ENCODE results near the gene HOOK2.
"Not testable (repeated sequence)": the region's sequence is repeated elsewhere in the genome, so short reads cannot be mapped to it uniquely, and the experiment has no call there.

HOOK2 gene

DNA sequence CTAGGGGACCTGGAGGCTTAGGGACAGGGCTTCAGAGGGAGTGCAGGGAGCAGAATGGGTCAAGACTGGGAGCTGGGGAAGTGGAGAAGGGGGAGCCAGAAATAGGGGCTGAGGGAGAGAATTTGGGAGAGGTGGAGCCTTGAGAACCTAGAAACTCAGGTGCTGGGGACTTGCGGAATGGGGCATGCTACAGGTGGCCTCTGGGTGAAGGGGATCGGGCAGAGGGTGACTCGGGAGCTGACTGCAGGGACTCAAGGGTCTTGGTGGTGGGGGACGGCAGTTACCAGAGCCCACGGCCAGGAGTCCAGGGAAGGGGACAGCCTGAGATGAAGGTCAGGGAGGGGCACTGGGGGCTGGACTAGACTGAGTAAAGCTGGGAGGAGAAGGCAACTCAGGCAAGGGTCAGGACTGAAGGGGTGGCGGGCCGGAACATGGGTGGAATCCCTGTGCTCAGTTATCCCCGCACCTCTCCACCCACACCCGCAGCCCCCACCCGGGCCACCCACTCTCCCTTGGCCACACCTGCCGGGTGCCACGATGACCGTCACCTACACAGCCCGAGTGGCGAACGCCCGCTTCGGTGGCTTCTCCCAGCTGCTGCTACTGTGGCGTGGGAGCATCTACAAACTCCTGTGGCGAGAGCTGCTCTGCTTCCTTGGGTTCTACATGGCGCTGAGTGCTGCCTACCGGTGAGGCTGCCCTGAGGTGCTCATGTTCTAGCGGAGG lies 23.1 kb downstream of the HOOK2 start:
- no peak for DNase-seq (ENCODE audit: low read depth in 3 of 3)

DNA sequence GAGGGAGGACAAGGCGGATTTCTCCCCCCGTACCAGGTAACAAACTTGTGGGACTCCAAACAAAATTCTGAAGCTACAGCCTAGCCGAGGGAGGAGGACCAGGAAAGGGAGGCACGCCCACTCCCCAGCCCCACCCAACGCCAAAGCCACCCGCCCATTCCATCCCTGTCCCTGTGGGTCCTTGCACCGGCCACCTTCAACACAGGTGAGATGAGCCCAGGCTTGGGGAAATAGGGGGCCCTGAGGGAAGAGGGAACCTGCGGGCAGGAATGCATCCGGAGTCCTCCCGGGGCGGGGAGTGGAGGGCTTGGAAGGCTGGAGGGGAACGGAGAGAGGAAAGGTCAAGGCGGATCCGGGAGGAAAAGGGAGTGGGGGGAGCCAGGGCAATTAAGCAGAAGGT lies 23.7 kb downstream of the HOOK2 start, which contains the start of gene BEST2:
Gene BEST2, plus strand, starts transcription at position 157 of the 400 bp plus-strand sequence. CDS start 802 bp downstream, outside the sequence.
- DNase-seq (ENCODE audit: low read depth in 3 of 3), result no peak

DNA sequence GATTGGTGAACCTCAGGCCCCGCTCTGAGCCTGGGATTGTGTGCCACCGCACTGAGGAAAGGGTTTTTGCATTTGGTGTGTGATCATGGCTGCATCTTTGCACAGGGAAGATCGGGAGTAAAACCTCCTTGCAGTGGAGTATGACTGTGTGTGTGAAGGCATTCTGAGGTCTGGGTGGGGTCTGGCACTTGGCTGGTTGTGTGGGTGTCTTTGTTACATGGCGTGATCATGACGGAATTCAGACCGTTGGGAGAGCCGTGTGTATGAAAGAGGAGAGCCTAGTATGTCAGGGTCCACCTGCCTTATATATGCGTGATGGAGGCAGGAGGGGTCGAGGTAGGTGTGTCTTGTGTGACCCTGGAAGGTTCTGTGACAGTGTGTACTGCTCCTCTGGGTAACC lies 24.5 kb downstream of the HOOK2 start:
- no peak for DNase-seq (ENCODE audit: low read depth in 3 of 3)

DNA sequence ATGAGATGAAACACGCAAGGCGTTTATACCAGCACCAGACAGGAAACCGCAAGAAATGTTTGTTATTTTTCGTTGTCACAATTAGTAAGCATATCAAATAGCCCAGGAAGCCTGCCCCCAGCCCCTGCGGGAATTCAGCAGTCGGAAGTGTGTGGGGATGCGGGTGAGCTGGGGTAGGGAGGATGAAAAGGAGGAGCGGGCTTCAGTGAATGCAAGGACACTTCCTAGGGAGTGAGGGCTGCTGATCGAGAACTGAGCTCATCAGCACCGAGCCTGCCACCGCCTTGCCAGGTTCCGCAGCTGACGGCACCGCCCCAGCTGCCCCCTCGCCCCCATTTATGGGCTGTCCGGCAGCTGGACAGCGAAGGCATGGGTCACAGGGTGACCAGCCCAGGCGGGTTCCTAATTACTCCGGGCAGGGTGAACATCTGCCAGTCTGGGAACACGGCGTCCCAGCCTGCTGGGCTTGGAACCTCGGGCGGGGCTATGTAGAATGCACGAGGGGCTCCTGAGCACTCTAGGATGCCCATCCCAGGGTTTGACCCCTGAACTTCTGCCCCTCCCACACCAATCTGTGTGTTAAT lies 25.3 kb downstream of the HOOK2 start:
- no peak for DNase-seq (ENCODE audit: low read depth in 3 of 3)

DNA sequence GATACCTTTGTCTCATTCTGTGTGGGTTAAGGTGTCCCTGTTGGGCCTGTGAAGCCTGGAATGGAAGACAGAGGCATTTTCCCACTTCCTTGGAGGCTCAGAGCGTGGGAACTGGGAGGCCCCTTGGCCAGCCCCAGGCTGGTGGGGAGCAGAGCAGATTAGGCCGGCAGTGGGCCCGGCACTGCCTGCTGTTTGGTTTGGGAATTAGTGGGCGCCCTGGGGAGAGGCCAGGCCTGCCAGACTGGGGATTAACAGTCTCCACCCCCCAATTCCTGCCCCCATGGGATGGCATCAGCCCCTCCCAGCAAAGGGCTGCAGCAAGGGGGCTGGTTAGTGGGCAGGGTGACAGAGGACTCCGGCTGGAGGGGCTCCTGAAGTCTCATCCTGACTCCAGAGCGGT lies 26.9 kb downstream of the HOOK2 start:
- DNase-seq (ENCODE audit: low read depth in 3 of 3), result no peak

DNA sequence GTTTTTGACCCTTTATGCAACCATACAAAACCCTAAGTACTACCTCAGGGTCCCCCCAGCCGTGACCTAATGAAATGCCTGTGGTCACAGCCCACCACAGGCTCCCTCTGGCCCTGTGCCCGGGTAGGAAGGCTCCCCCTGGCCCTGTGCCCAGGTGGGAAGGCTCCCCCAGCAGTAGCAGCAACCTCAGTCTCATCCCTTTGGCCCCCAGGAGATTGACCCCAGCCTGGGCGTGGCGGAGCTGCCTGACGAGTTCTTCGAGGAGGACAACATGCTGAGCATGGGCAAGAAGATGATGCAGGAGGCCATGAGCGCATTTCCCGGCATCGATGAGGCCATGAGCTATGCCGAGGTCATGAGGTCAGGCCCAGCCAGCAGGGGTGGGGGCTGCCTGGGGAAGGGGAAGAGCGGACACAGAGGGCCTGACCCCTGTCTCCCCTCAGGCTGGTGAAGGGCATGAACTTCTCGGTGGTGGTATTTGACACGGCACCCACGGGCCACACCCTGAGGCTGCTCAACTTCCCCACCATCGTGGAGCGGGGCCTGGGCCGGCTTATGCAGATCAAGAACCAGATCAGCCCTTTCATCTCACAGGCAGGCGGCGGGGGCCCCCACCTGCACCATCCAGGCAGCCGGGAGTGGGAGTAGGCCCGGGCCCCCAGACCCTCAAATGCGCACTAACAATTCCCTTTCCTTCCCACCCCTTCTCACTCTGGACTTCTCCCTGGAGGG lies 30.0 kb downstream of the HOOK2 start:
- no peak for DNase-seq (ENCODE audit: low read depth in 3 of 3)

DNA sequence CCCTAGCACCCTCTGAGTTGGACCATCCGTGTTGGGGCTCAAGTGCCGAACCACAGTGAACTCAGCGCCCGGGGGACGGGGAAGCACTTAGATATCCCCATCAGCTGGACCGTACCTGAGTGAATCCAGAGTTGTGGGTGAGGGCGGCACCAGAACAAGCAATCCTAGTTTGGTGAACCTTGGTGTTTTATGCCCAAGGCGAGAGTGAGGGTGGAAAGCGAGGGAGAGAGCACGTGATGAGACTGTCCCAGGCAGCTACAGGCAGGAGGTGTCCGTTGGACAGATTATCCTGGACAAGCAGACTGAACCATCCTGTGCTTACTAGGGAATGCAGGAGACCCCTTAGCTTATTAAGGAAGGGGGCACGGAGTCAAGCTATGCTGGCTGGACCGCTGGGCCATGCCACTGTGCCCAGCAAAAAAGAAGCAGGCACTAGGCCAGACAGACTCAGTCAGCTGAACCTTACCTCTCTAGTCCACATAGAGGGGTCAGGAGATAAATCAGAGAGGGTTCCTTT lies 37.5 kb downstream of the HOOK2 start:
- DNase-seq (ENCODE audit: low read depth in 3 of 3), result no peak

DNA sequence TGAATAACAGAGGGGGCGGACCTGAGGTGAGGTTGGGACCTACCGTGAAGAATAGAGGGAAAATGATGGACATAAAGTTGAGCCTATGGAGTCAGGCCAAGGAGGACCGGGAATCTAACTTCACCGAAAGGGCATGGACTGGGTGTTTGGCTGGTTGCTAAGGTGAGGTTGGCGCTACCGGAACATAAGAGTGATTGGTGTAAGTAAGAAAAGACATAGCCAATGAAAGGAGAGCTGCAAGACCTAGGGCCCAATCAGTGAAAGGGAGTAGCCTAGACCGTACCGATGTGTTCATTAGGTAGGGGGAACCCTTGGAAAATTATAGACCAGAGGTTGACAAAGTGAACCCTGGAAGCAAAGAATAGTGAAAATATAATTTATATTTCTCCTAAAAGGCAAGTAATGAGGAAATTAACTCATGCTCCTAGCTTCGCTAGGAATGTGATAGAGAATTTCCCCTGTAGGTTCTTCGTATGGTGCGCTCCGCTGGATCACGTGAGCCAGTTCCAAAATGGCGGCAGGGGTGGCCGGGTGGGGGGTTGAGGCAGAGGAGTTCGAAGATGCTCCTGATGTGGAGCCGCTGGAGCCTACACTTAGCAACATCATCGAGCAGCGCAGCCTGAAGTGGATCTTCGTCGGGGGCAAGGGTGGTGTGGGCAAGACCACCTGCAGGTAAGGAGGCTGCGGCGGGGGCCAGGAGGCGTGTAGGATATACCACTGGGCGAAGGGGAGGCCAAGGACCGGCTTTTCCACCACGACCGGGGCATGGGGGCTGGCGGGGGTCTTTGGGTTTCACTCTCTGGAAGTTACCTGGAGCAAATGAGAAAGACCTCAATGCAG lies 38.1 kb downstream of the HOOK2 start, which contains the start of gene GET3:
Gene GET3, plus strand, starts transcription at position 503 of the 840 bp plus-strand sequence. Its CDS starts 9 bp downstream, at position 512.
- DNase-seq (ENCODE audit: low read depth in 3 of 3), result peak; percentile 58 to 76 (median 65)

DNA sequence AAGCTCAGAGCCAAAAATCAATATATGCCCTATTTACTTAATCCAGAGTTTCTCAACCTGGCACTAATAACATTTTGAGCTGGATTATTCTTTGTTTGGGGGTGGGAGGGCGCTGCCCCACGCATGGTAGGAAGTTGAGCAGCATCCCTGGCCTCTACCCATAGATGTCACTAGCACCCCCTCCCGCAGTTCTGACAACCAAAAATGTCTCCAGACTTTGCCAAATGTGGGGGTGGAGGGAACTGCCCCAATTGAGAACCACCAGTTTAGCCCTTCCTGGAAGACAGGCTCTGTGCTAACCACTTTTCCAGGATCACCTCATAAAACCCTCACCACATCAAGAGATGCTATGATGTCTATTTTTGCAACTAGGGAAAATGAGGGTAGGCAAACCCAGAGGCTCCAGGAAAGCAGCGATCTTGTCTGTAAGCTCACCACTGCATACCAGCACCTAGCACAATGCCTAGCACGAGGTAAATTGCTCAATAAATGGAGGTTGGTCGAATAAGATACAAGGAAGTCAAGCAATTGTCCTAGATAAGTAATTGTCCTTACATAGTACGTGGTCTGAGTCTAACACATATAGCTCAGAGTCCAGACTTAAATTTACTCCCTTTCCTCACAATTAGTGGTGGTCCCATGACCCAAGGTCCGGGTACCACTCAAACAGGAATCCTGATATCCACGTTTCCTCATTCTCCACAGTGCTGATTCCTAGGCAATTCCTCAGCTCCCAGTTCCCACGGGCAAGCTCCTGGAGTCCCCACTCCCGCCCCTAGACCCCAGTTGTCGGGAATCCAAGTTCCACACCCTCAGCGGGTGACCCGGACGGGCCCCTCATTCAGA lies 41.8 kb downstream of the HOOK2 start:
- DNase-seq (ENCODE audit: low read depth in 3 of 3), result peak in 2 of 3 experiments; percentile 44 to 59

DNA sequence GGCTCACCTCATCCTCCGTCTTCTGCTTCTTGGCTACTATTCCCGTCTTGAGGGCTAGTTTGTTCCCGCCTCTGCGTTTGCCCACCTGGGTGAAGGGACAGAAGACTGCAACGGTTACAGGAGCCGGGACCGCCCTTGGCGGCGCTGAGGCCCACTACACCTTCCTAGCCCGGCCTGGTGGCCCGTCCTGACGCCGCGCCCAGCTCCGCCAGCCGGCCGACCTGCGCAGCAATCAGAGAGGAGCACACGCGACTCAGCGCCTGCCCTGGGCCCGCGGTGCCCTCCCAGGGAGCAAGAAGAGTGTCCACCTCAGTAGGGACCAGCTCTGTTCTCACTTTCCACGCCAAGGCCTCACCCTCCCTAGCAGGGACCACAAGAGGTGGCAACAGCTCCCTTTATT lies 44.0 kb downstream of the HOOK2 start:
- no peak for DNase-seq (ENCODE audit: low read depth in 3 of 3)

DNA sequence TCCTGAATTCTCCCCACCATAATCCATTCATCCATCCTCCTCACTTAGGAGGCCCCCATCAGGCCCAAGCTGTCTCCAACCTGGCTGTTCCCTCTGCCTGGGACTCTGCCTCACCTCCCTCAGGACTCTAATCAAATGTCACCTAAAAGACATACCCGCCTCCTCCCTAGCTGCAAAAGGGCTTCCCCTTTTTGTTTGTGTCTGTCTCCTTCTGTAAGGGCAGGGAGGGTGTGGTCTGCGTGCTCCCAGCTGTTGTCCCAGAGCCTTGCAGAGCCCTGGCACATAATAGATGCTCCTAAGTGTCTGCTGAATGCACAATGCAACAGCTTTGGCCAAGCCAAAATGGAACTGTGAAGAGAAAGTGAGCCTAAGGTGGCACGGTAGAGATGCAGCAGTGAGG lies 45.3 kb downstream of the HOOK2 start:
- no peak for DNase-seq (ENCODE audit: low read depth in 3 of 3)

DNA sequence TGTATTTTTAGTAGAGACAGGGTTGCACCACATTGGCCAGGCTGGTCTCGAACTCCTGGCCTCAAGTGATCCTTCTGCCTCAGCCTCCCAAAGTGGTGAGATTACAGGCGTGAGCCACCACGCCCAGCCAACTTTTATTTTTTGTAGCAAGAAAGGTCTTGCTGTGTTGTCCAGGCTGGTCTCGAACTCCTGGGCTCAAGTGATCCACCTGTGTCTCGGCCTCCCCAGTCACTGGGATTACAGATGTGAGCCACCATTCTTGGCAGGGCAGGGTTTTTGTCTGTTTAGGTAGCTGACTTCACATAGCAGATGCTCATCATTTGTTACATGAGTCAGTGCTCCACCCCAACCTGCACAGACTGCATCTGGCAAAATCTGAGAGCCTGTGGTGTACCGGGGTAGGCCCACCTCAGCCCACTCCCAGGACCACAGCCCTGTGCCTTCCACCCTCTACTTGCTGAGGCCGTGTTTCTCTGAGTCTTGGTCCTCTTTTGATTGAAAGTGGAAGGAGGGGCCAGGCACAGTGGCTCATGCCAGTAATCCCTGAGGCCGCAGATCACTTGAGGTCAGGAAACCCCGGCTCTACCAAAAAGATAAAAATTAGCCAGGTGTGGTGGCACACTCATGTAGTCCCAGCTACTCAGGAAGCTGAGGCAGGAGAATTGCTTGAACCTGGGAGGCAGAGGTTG lies 47.5 kb downstream of the HOOK2 start:
- DNase-seq (ENCODE audit: low read depth in 3 of 3), result no peak

DNA sequence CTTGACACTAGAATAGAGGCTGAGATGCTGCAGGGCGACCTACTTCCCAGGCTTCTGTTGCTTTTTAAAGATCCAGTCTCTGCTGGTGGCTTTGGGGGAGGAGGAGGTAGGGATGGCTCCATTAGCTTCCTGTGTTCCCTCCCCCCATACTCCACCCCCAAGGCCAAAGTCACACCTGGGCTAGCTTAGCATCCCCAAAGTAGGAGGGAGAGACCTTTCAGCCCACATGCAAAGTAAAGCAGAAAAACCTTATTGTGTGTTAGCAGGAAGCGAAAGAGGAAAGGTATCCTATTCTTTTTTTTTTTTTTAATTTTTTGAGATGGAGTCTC lies 48.4 kb downstream of the HOOK2 start:
- no peak for DNase-seq (ENCODE audit: low read depth in 3 of 3)

DNA sequence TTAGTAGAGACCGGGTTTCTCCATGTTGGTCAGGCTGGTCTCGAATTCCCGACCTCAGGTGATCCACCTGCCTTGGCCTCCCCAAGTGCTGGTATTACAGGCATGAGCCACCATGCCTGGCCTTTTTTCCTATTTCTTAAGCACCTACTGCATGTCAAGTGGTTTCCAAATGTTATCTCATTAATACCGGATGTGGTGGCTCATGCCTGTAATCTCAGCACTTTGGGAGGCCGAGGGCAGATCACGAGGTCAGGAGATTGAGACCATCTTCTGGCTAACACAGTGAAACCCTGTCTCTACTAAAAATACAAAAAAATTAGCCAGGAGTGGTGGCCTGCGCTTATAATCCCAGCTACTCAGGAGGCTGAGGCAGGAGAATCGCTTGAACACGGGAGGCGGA lies 49.7 kb downstream of the HOOK2 start:
- DNase-seq (ENCODE audit: low read depth in 3 of 3), result not testable (repeated sequence)

DNA sequence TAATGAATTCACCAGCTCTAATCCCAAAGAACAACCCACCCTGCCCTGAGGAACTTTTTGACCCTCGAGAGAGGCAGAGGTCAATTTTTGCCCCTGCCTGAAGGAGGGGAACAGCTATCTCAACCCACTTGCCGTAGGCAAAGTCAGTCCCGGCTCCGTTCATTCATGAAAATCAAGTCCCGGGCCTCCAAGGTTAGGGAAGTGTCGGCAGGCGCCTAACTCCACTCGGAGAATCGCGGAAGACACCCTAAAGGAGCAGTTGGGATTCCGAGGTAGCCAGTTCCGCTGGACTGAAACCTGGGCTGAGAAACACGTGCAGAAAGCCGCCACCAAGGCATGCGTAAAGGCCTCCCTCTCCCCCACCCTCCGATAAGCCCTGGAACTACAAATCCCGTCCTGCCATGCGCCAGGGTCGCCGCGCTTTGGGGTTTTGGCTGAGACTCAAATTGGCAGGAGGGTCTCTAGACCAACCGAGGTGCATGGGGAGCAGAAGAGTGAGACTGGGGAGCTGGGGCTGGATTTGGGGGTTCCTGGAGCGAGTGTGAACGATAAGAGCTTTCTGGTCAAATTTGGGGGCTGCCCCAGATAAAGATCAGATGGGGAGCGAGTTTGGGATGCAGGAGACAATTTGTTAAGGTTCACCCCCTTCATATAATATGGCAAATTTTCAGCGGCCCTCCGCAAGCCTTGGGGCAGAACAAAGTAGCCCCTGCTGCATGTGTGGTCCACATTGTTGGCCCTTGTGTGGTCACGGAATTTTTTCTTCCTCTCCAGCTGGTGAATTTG lies 51.5 kb downstream of the HOOK2 start, which contains the start of gene TNPO2:
Gene TNPO2, minus strand, starts transcription at position 292 of the 786 bp plus-strand sequence. CDS start 2,955 bp downstream, outside the sequence.
- DNase-seq (ENCODE audit: low read depth in 3 of 3), result peak; percentile 62 to 77 (median 66)

DNA sequence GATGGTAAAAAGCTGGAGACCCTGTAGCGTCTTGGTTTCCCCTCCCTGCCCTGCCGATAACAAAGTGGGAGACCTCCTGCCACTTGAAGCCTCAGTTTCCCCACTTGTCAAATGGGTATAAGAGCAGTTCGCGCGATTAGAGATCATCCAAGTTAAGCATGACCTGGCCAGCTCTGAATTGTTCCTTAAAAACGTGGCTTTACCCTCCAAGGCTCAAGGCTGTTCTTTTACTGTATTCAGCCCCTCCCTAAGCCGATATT lies 52.0 kb downstream of the HOOK2 start:
- DNase-seq (ENCODE audit: low read depth in 3 of 3), result no peak

DNA sequence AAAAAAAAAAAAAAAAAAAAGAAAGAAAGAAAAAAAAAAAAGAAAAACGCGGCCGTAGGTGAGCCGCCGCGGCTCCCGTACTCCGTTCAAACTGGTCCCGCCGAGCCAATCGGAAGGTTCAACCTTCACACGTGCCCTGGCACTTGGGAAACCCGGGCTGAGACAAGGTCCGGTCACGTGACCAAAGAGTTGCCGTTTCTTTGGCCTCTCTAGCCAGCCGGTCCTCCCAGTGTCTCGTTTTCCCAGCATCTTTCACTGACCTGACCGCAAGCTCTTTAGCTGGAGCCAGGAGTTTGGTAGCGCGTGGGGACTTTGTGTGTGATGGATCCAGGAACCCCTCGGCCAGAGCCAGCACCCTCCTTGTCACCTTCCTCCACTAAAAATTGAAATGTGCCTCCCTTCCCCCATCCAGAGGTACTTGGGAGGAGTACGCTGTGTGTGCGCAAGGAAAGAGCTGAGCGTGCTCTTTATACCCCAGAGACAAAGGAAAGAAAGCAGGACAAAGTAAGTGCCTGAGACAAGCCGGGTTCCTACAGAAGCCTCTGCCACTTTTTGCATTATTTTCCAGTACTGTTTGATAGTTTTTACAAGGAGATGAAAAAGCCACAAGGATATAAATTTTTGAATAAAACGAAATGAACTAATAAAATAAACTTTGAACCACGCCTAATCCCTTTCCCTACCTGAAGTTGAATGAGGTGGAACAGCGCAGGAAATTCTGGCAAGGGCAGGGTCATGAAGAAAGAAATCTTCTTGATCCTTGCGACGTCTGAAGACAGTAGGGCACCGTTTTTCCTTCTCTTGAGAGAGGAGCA lies 52.6 kb downstream of the HOOK2 start:
- peak; percentile 87 to 93 (median 90) for DNase-seq (ENCODE audit: low read depth in 3 of 3)

Measured in stimulated activated CD4-positive, alpha-beta T cell treated with anti-CD3 and anti-CD28 coated beads, TNF-alpha, amount 100 ng/mL, for 24 hours (primary cell).